Fibroblast of skin of right biceps (primary cell): ENCODE data around the gene HEPACAM2.

ENCODE experiments used
- DNase-seq: peaks from one replicate; pipeline ENCODE4 v3.0.0-alpha.2; 2013

HEPACAM2 gene

GRCh38 chr7:93146472-93147141 lies 79.7 kb downstream of the HEPACAM2 start:
- DNase-seq: no peak

GRCh38 chr7:93146036-93146435 lies 80.2 kb downstream of the HEPACAM2 start:
- DNase-seq: no peak

GRCh38 chr7:93145354-93145753 lies 80.9 kb downstream of the HEPACAM2 start:
- DNase-seq: no peak

DNA sequence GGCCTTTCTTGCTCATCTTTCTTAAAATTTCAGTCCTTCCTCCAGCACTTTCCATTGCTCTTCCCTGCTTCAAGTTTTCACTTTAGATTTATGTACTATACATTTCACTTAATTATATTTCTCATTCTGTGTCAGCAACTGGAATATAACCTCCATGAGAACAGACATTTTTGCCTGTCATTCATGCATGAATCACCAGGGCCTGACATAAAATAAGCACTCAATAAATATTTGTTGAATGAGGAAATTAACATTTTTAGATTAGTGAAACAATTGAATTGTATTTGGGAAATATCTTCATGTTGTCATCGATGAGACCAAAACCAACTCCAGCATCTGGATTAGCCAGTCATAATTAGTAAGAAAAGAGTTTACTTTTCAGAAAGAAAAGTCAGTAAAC lies 84.1 kb downstream of the HEPACAM2 start:
- DNase-seq: peak; percentile 30

DNA sequence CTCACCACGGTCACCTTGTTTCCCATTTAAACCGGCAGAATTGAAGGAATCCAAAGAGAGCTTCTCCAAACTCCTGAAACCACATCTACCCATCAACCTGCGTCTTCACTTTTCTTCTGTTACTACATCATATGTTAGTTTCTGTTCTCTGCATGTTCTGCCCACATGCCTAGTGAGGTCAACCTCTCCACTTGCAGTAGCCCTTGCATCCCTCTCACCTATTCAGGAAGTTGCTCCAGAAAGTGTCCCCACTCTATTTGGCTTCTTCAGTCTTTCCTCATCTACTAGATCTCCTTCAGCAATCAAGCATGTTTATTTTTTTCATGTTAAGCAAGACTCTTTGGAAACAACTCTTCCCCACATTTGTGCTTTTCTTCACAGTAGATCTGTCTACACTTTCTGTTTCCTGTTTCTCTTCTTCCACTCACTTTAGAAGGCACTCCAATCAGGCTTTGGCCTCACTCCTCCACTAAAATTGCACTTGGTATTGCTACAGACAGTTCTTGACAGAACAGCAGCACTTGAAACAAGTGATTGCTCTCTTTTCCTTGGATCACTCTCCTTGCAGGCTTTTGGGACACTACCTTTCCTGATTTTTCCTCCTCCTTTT lies 85.6 kb downstream of the HEPACAM2 start:
- no peak for DNase-seq

- no peak for DNase-seq
These were observed 87.7 kb downstream of the HEPACAM2 start for GRCh38 chr7:93138576-93138975.
